Natural killer cell (primary cell): ENCODE results near the gene RIIAD1. TPM values are rescaled to one million over a fixed set of nuclear protein-coding genes. Genes with fewer than 3 reads are reported as not detected.

Source experiments
- ATAC-seq, 3 donors: fragments of 150-1000 bp in 2 of 3; fragments of 200-7000 bp in 1 of 3; cut with Tn5 transposase; 1 replicate in 1 of 3; 2 replicates in 2 of 3; pipeline ENCODE4 v1.10.0; 2021; ENCODE audit warnings: mild to moderate bottlenecking in 2 of 3, moderate library complexity in 2 of 3
- DNase-seq, 2 donors: peaks; one replicate each; pipeline versions ENCODE4 v3.0.0 to v3.0.0-alpha.2; 2013 to 2021; ENCODE audit warnings: mixed read lengths in 1 of 2
- H3K27ac ChIP-seq: one replicate; pipeline ENCODE4 v1.5.1; 2013; ENCODE audit warnings: mild to moderate bottlenecking, low read length
- H3K27me3 ChIP-seq: one replicate; pipeline ENCODE4 v1.6.1; 2013; ENCODE audit warnings: low read length; ENCODE audit not compliant: control insufficient read depth, insufficient read depth
- H3K36me3 ChIP-seq: one replicate; pipeline ENCODE4 v1.6.1; 2013; ENCODE audit warnings: low read length; ENCODE audit not compliant: control insufficient read depth, insufficient read depth
- H3K4me1 ChIP-seq: one replicate; pipeline ENCODE4 v1.6.1; 2013; ENCODE audit warnings: low read length; ENCODE audit not compliant: control insufficient read depth, insufficient read depth
- H3K4me3 ChIP-seq: one replicate; pipeline ENCODE4 v1.5.1; 2013; ENCODE audit warnings: low read length
- H3K9me3 ChIP-seq: one replicate; pipeline ENCODE4 v1.6.1; 2013; ENCODE audit warnings: low read length; ENCODE audit not compliant: control insufficient read depth, insufficient read depth
- H3K27ac Mint-ChIP-seq, 2 donors: one replicate each; pipeline ENCODE4 v1.8.0; 2022; ENCODE audit warnings: mild to moderate bottlenecking in 2 of 2, mixed read lengths in 2 of 2, moderate library complexity in 1 of 2
- H3K27me3 Mint-ChIP-seq, 2 donors: one replicate each; pipeline ENCODE4 v1.8.0; 2022; ENCODE audit warnings: low read depth in 2 of 2, mixed read lengths in 2 of 2
- H3K36me3 Mint-ChIP-seq: one replicate; pipeline ENCODE4 v1.8.0; 2022; ENCODE audit warnings: mixed read lengths
- H3K4me1 Mint-ChIP-seq, 2 donors: one replicate each; pipeline ENCODE4 v1.8.0; 2022; ENCODE audit warnings: mixed read lengths in 2 of 2
- H3K4me3 Mint-ChIP-seq: one replicate; pipeline ENCODE4 v1.8.0; 2022; ENCODE audit warnings: mild to moderate bottlenecking, moderate library complexity, mixed read lengths
- H3K9me3 Mint-ChIP-seq, 2 donors: one replicate each; pipeline ENCODE4 v1.8.0; 2022; ENCODE audit warnings: mixed read lengths in 2 of 2
- CTCF ChIP-seq: fragments of 200-600 bp; IDR thresholded peaks from one replicate; pipeline ENCODE4 v1.8.0; 2022; ENCODE audit warnings: antibody characterized with exemption
- WGBS: methylation state at CpG from one replicate; pipeline ENCODE4 v1.1.7; 2013; ENCODE audit warnings: missing lambda C conversion rate; ENCODE audit not compliant: insufficient coverage; 5-methylcytosine and 5-hydroxymethylcytosine counted together
- intact Hi-C: fragments of 100-400 bp; cut with micrococcal nuclease; formaldehyde crosslinking; loops from one replicate; pipeline ENCODE4 v1.14.2; 2022
- total RNA-seq, 4 donors: library from RNA; stranded (reverse); fragments of 120-200 nt in 1 of 4; gene quantifications; one replicate each; pipeline versions ENCODE4 v1.2.3 to v1.2.4, GENCODE V29; 2013 to 2022

Gene RIIAD1
- total RNA-seq, 3 donors from 2014 or later (not counting 1 experiment from before 2014, with no cell fraction given): not detected

GRCh38 chr1:151716771-151717631, 4.3 kb upstream of the RIIAD1 start, which contains the start of gene CELF3:
Gene CELF3 (minus strand): TSS chr1:151716803. CDS start chr1:151716020, 783 bp downstream.
- Mint-ChIP-seq H3K36me3 (no peaks in the 10 kb centered on the region), H3K27ac (no peak within 1 kb of the TSS), H3K4me1 (peaks cover 32% of the 10 kb centered on the region in 2 donors), H3K4me3 (no peak within 1 kb of the TSS), H3K9me3 (no peaks in the 10 kb centered on the region), H3K27me3 (peaks cover 39 to 60% of the 10 kb centered on the region in 2 donors)
- Histone ChIP-seq H3K27ac (no peak within 1 kb of the TSS), H3K4me3 (no peak within 1 kb of the TSS), H3K27me3 (peaks cover 14% of the 10 kb centered on the region), H3K4me1 (peaks cover 22% of the 10 kb centered on the region), H3K36me3 (no peaks in the 10 kb centered on the region), H3K9me3 (no peaks in the 10 kb centered on the region)
- ATAC-seq (peak in 2 of 3 donors; percentile 48 to 49), DNase-seq (peak in 1 of 2 donors; percentile 52)
- no peak for TF ChIP-seq CTCF
- 13% methylated on average over 26 of the region's 27 CpGs for WGBS
- intact Hi-C loops: no loop called here

GRCh38 chr1:151718011-151718431, 3.3 kb upstream of the RIIAD1 start:
- peaks cover 25% of the 10 kb centered on the region for H3K4me1 ChIP-seq
- no peaks in the 10 kb centered on the region for H3K9me3 ChIP-seq
- H3K27ac Mint-ChIP-seq: no peak overlapping the region
- intact Hi-C loops: no loop called here
- DNase-seq (no peak), ATAC-seq (no peak)
- H3K36me3 Mint-ChIP-seq: no peaks in the 10 kb centered on the region
- no peak overlapping the region for H3K4me3 ChIP-seq
- 57% methylated on average over 4 of the region's 4 CpGs for WGBS
- no peak overlapping the region for H3K4me3 Mint-ChIP-seq
- no peaks in the 10 kb centered on the region for H3K9me3 Mint-ChIP-seq
- H3K27me3 ChIP-seq: peaks cover 14% of the 10 kb centered on the region
- no peak overlapping the region for H3K27ac ChIP-seq
- H3K27me3 Mint-ChIP-seq: peaks cover 39 to 52% of the 10 kb centered on the region in 2 donors
- no peaks in the 10 kb centered on the region for H3K36me3 ChIP-seq
- no peak for TF ChIP-seq CTCF
- H3K4me1 Mint-ChIP-seq: peaks cover 32% of the 10 kb centered on the region in 2 donors

- no peak overlapping the region for H3K27ac Mint-ChIP-seq
- H3K4me3 Mint-ChIP-seq: no peak overlapping the region
- ATAC-seq: no peak
- H3K27me3 Mint-ChIP-seq: peaks cover 39 to 53% of the 10 kb centered on the region in 2 donors
- Histone ChIP-seq H3K4me1 (peaks cover 25% of the 10 kb centered on the region), H3K9me3 (no peaks in the 10 kb centered on the region), H3K27ac (no peak overlapping the region), H3K36me3 (no peaks in the 10 kb centered on the region), H3K27me3 (peaks cover 17% of the 10 kb centered on the region), H3K4me3 (no peak overlapping the region)
- H3K4me1 Mint-ChIP-seq: peaks cover 32% of the 10 kb centered on the region in 2 donors
- no peak for TF ChIP-seq CTCF
- no peaks in the 10 kb centered on the region for H3K36me3 Mint-ChIP-seq
- intact Hi-C loops: no loop called here
- no peaks in the 10 kb centered on the region for H3K9me3 Mint-ChIP-seq
- no peak for DNase-seq
- no CpG with 5 or more reads among the region's 4 CpGs for WGBS
Observed at GRCh38 chr1:151718666-151719065, 2.7 kb upstream of the RIIAD1 start.
